Naive thymus-derived CD4-positive, alpha-beta T cell (primary cell): ENCODE results near the gene AKIP1. TPM values are rescaled to one million over a fixed set of nuclear protein-coding genes. Genes with fewer than 3 reads are reported as not detected.

Experiments
- ATAC-seq: fragments of 150-1000 bp; cut with Tn5 transposase; 2 replicates; pipeline ENCODE4 v1.10.0; 2021; ENCODE audit warnings: mild to moderate bottlenecking, moderate library complexity
- CTCF ChIA-PET: fragments of 350-600 bp; sonication (Branson Sonifier 250); formaldehyde crosslinking; loops from one replicate; lab custom pipeline; 2021; ENCODE audit warnings: antibody characterized with exemption; lab: Charles Lee
- POLR2A ChIA-PET: fragments of 350-600 bp; sonication (Branson Sonifier 250); formaldehyde crosslinking; loops from one replicate; lab custom pipeline; 2021; ENCODE audit warnings: antibody characterized with exemption, inconsistent platforms; lab: Charles Lee
- DNase-seq, 9 donors: peaks; one replicate each; pipeline versions ENCODE4 v3.0.0 to v3.0.0-alpha.2; 2020 to 2022; ENCODE audit warnings: mixed read lengths in 1 of 9
- H3K27ac ChIP-seq: one replicate; pipeline ENCODE4 v1.7.0; 2013; ENCODE audit warnings: mild to moderate bottlenecking, low read depth, low read length, moderate library complexity
- H3K27me3 ChIP-seq, 2 donors: one replicate each; pipeline ENCODE4 v1.7.0; 2013; ENCODE audit warnings: low read length in 2 of 2, mild to moderate bottlenecking in 2 of 2, moderate library complexity in 2 of 2; ENCODE audit not compliant: control insufficient read depth in 2 of 2, insufficient read depth in 2 of 2
- H3K36me3 ChIP-seq, 3 experiments: 1 replicate in 2 of 3; 2 replicates in 1 of 3; pipeline ENCODE4 v1.7.0; 2013; ENCODE audit warnings: low read length in 3 of 3, mild to moderate bottlenecking in 3 of 3, moderate library complexity in 1 of 3; ENCODE audit not compliant: insufficient read depth in 3 of 3, control insufficient read depth in 2 of 3
- H3K4me1 ChIP-seq, 2 donors: one replicate each; pipeline ENCODE4 v1.7.0; 2013; ENCODE audit warnings: low read length in 2 of 2, mild to moderate bottlenecking in 2 of 2, moderate library complexity in 1 of 2; ENCODE audit not compliant: control insufficient read depth in 2 of 2, insufficient read depth in 2 of 2
- H3K4me3 ChIP-seq: 2 replicates; pipeline ENCODE4 v1.7.0; 2013; ENCODE audit warnings: mild to moderate bottlenecking, low read length
- H3K9me3 ChIP-seq, 3 experiments: 1 replicate in 2 of 3; 2 replicates in 1 of 3; pipeline ENCODE4 v1.7.0; 2013; ENCODE audit warnings: low read length in 3 of 3; ENCODE audit not compliant: control insufficient read depth in 2 of 3
- H3K27ac Mint-ChIP-seq, 9 donors: one replicate each; pipeline ENCODE4 v1.8.0; 2020 to 2022; ENCODE audit warnings: mixed read lengths in 9 of 9, mild to moderate bottlenecking in 8 of 9, moderate library complexity in 5 of 9, inconsistent platforms in 2 of 9
- H3K27me3 Mint-ChIP-seq, 5 donors: one replicate each; pipeline ENCODE4 v1.8.0; 2021 to 2022; ENCODE audit warnings: mixed read lengths in 5 of 5, mild to moderate bottlenecking in 1 of 5
- H3K36me3 Mint-ChIP-seq, 5 donors: one replicate each; pipeline ENCODE4 v1.8.0; 2020 to 2022; ENCODE audit warnings: mixed read lengths in 5 of 5, mild to moderate bottlenecking in 3 of 5, inconsistent platforms in 1 of 5
- H3K4me1 Mint-ChIP-seq, 7 donors: one replicate each; pipeline ENCODE4 v1.8.0; 2020 to 2022; ENCODE audit warnings: mixed read lengths in 7 of 7, mild to moderate bottlenecking in 3 of 7, inconsistent platforms in 1 of 7
- H3K4me3 Mint-ChIP-seq, 10 donors: one replicate each; pipeline ENCODE4 v1.8.0; 2020 to 2022; ENCODE audit warnings: mild to moderate bottlenecking in 10 of 10, mixed read lengths in 10 of 10, moderate library complexity in 6 of 10, inconsistent platforms in 2 of 10
- H3K9me3 Mint-ChIP-seq, 11 donors: one replicate each; pipeline ENCODE4 v1.8.0; 2020 to 2022; ENCODE audit warnings: mixed read lengths in 11 of 11, mild to moderate bottlenecking in 4 of 11, inconsistent platforms in 1 of 11, moderate library complexity in 1 of 11
- intact Hi-C, 2 donors: fragments of 100-400 bp; cut with micrococcal nuclease; formaldehyde crosslinking; loops; one replicate each; pipeline ENCODE4 v1.15.1; 2023
- polyA plus RNA-seq, 2 donors: library from polyadenylated mRNA; unstranded; fragments of 300-500 nt; fragmentation: Illumina TruSeq; gene quantifications; one replicate each; pipeline ENCODE4 v1.2.3, GENCODE V29; 2021
- total RNA-seq, 6 experiments: library from RNA in 5 of 6; stranded (reverse) in 5 of 6; gene quantifications; 1 replicate in 5 of 6; 2 replicates in 1 of 6; pipeline ENCODE4 v1.2.3 and lab custom pipeline; 2021 to 2026

AKIP1 gene
- total and polyA plus RNA-seq, 7 experiments from 2014 or later, result 5.6 to 20.9 (median 10.0) TPM

GRCh38 chr11:8961401-8961800, 50.4 kb downstream of the AKIP1 start:
- H3K27ac Mint-ChIP-seq, result peak overlapping the region in 3 of 9 donors; percentile 0 to 42 (median 33)
- no peaks in the 10 kb centered on the region for H3K27me3 ChIP-seq
- H3K27me3 Mint-ChIP-seq, result no peaks in the 10 kb centered on the region
- ATAC-seq (no peak), DNase-seq (no peak)
- peaks cover 0 to 11% (median 3%) of the 10 kb centered on the region in 5 donors for H3K36me3 Mint-ChIP-seq
- ChIA-PET CTCF (interaction anchor here (0.7 to 3.7 kb wide), 5 partner anchors 8 to 1357 kb away, joined by 3 to 31 read pairs (median 3); partner anchors contain the start of genes RPL27A and TRIM66), POLR2A (interaction anchor here (1.4 kb wide), 1 partner anchor 273 kb away, joined by 4 read pairs; no protein-coding TSS in a partner anchor)
- no peak overlapping the region for H3K27ac ChIP-seq
- no peaks in the 10 kb centered on the region for H3K9me3 ChIP-seq
- H3K4me3 ChIP-seq, result no peak overlapping the region
- peaks cover 22 to 54% (median 44%) of the 10 kb centered on the region in 7 donors for H3K4me1 Mint-ChIP-seq
- peaks cover 0 to 11% (median 0%) of the 10 kb centered on the region in 3 experiments for H3K36me3 ChIP-seq
- no peaks in the 10 kb centered on the region for H3K9me3 Mint-ChIP-seq
- intact Hi-C loops, result loop anchor here (5.0 kb wide), 3 partner anchors 349 to 1496 kb away; partner anchors contain the start of genes AMPD3 (in 1 of the 2) and EIF3F (in 1 of the 2)
- peaks cover 13 to 17% of the 10 kb centered on the region in 2 donors for H3K4me1 ChIP-seq
- H3K4me3 Mint-ChIP-seq, result peak overlapping the region in 1 of 10 donors; percentile 18

DNA sequence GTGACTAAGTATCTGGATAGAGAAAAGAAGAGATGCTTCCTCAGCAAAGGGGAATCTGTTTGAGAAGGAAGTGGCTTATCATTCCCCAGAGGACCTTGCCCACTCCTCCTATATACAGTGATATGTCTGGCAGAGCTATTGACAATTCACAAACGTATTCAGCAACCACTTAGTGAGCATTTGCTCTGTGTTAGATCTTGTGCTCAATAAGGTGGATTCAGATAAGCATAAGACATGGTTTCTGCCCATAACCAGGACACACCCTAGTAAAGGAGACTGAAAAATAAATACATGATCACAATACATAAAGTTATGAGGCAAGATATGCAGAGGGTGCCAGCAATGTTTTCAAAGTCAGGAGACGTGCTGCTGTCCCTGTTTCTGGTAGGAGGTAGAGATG, 51.9 kb downstream of the AKIP1 start:
- ChIA-PET CTCF (interaction anchor here (1.4 kb wide), 1 partner anchor 49 kb away, joined by 3 read pairs; no protein-coding TSS in a partner anchor), POLR2A (interaction anchor here (0.6 kb wide), 1 partner anchor 427 kb away, joined by 4 read pairs; no protein-coding TSS in a partner anchor)
- Histone ChIP-seq H3K4me1 (peaks cover 13 to 17% of the 10 kb centered on the region in 2 donors), H3K4me3 (peak overlapping the region; percentile 96), H3K27ac (peak overlapping the region; percentile 92), H3K27me3 (no peaks in the 10 kb centered on the region), H3K36me3 (peaks cover 0 to 11% (median 0%) of the 10 kb centered on the region in 3 experiments), H3K9me3 (no peaks in the 10 kb centered on the region)
- H3K36me3 Mint-ChIP-seq, result peaks cover 0 to 6% (median 3%) of the 10 kb centered on the region in 5 donors
- DNase-seq (no peak), ATAC-seq (no peak)
- no peaks in the 10 kb centered on the region for H3K27me3 Mint-ChIP-seq
- intact Hi-C loops, result loop anchor here (5.0 kb wide), 3 partner anchors 351 to 1494 kb away; partner anchors contain the start of genes AMPD3 (in 1 of the 2) and EIF3F (in 1 of the 2)
- peak overlapping the region; percentile 73 to 99 (median 98) for H3K27ac Mint-ChIP-seq
- peak overlapping the region; percentile 94 to 99 (median 98) for H3K4me3 Mint-ChIP-seq
- H3K9me3 Mint-ChIP-seq, result no peaks in the 10 kb centered on the region
- peaks cover 20 to 48% (median 35%) of the 10 kb centered on the region in 7 donors for H3K4me1 Mint-ChIP-seq

GRCh38 chr11:8963569-8964323, 52.8 kb downstream of the AKIP1 start:
- Mint-ChIP-seq H3K9me3 (no peaks in the 10 kb centered on the region), H3K27ac (peak overlapping the region; percentile 94 to 99 (median 98)), H3K4me3 (peak overlapping the region; percentile 94 to 99 (median 98)), H3K36me3 (peaks cover 2 to 6% (median 4%) of the 10 kb centered on the region in 5 donors), H3K4me1 (peaks cover 20 to 48% (median 35%) of the 10 kb centered on the region in 7 donors), H3K27me3 (no peaks in the 10 kb centered on the region)
- H3K9me3 ChIP-seq, result no peaks in the 10 kb centered on the region
- peak overlapping the region; percentile 92 for H3K27ac ChIP-seq
- H3K4me3 ChIP-seq, result peak overlapping the region; percentile 96
- H3K4me1 ChIP-seq, result peaks cover 13 to 17% of the 10 kb centered on the region in 2 donors
- ATAC-seq (peak; percentile 83), DNase-seq (peak in 7 of 9 donors; percentile 61 to 79 (median 77))
- H3K27me3 ChIP-seq, result no peaks in the 10 kb centered on the region
- H3K36me3 ChIP-seq, result peaks cover 0 to 11% (median 0%) of the 10 kb centered on the region in 3 experiments
- POLR2A ChIA-PET, result interaction anchor here (0.5 to 2.1 kb wide), 10 partner anchors 9 to 610 kb away, joined by 3 to 27 read pairs (median 5); partner anchors contain the start of genes AKIP1, RPL27A, TRIM66 and WEE1
- intact Hi-C loops, result loop anchor here (1.0 to 5.0 kb wide), 15 partner anchors 40 to 1494 kb away; partner anchors contain the start of genes RPL27A (in 2 of the 2), TMEM41B (in 2 of the 2), TRIM66 (in 2 of the 2) and AKIP1 (in 1 of the 2)
- CTCF ChIA-PET, result interaction anchor here (0.6 to 1.5 kb wide), 3 partner anchors 37 to 50 kb away, joined by 3 to 5 read pairs (median 3); no protein-coding TSS in a partner anchor

GRCh38 chr11:8964324-8965320, 53.6 kb downstream of the AKIP1 start, which contains the start of gene TMEM9B:
Gene TMEM9B, minus strand, starts transcription at chr11:8964442. Its CDS starts 129 bp downstream, at chr11:8964313.
- Histone ChIP-seq H3K36me3 (peaks cover 0 to 11% (median 0%) of the 10 kb centered on the region in 3 experiments), H3K9me3 (no peaks in the 10 kb centered on the region), H3K27ac (peak within 1 kb of the TSS; percentile 92), H3K4me1 (peaks cover 13 to 17% of the 10 kb centered on the region in 2 donors), H3K4me3 (peak within 1 kb of the TSS; percentile 96), H3K27me3 (no peaks in the 10 kb centered on the region)
- ChIA-PET POLR2A (interaction anchor here (0.6 to 2.1 kb wide), 9 partner anchors 8 to 496 kb away, joined by 3 to 27 read pairs (median 5); partner anchors contain the start of genes AKIP1, RPL27A, TRIM66 and ZNF143), CTCF (interaction anchor here (0.8 to 1.5 kb wide), 3 partner anchors 39 to 51 kb away, joined by 3 to 5 read pairs (median 4); partner anchors contain the start of gene NRIP3)
- ATAC-seq (peak; percentile 90), DNase-seq (peak; percentile 35 to 85 (median 66))
- intact Hi-C loops, result loop anchor here (1.0 to 5.0 kb wide), 15 partner anchors 39 to 1493 kb away; partner anchors contain the start of genes RPL27A (in 2 of the 2), TMEM41B (in 2 of the 2), TRIM66 (in 2 of the 2) and AKIP1 (in 1 of the 2)
- peaks cover 3 to 7% (median 4%) of the 10 kb centered on the region in 5 donors for H3K36me3 Mint-ChIP-seq
- H3K27me3 Mint-ChIP-seq, result no peaks in the 10 kb centered on the region
- H3K9me3 Mint-ChIP-seq, result no peaks in the 10 kb centered on the region
- H3K27ac Mint-ChIP-seq, result peak within 1 kb of the TSS; percentile 94 to 99 (median 98)
- peak within 1 kb of the TSS; percentile 94 to 99 (median 98) for H3K4me3 Mint-ChIP-seq
- peaks cover 17 to 45% (median 32%) of the 10 kb centered on the region in 7 donors for H3K4me1 Mint-ChIP-seq

DNA sequence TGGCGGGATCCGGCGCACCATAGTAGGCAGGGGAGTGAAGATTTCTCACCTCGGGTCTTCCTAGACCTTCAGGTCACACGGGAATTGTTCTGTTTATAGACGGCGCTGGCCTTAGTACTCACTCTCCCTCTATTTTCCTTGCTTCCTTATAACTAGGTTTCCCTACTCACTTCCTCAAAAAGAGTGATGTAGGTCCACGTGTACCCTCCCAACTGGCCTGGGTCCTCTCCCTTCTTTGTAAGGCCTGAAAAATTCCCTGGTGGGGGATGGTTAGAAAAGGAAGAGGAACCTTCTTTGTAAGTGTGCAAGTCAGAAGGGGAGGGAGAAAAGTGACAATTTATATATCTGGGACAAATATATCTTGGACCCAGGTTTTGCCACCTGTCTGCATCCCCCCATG, 56.2 kb downstream of the AKIP1 start:
- Histone ChIP-seq H3K36me3 (peaks cover 0 to 11% (median 0%) of the 10 kb centered on the region in 3 experiments), H3K27me3 (no peaks in the 10 kb centered on the region), H3K4me1 (peaks cover 12 to 13% of the 10 kb centered on the region in 2 donors), H3K27ac (no peak overlapping the region), H3K4me3 (no peak overlapping the region), H3K9me3 (no peaks in the 10 kb centered on the region)
- H3K36me3 Mint-ChIP-seq, result peaks cover 0 to 10% (median 4%) of the 10 kb centered on the region in 5 donors
- H3K27me3 Mint-ChIP-seq, result no peaks in the 10 kb centered on the region
- CTCF ChIA-PET, result no interaction called here
- H3K27ac Mint-ChIP-seq, result peak overlapping the region in 1 of 9 donors; percentile 58
- no peaks in the 10 kb centered on the region for H3K9me3 Mint-ChIP-seq
- ATAC-seq, result no peak
- DNase-seq, result no peak
- no peak overlapping the region for H3K4me3 Mint-ChIP-seq
- peaks cover 11 to 29% (median 19%) of the 10 kb centered on the region in 7 donors for H3K4me1 Mint-ChIP-seq
- intact Hi-C loops, result no loop called here
- POLR2A ChIA-PET, result no interaction called here
